K562 (cell line): ENCODE results near the gene UNC13A. TPM values are rescaled to one million over a fixed set of nuclear protein-coding genes. Genes with fewer than 3 reads are reported as not detected.

Experiments used
- ARID3A ChIP-seq: IDR thresholded peaks from 2 replicates; pipeline ENCODE4 v1.6.1; 2012; ENCODE audit warnings: low read depth, low read length, improper control_type of control experiment, borderline replicate concordance
- CHCHD3 ChIP-seq: fragments of 250-450 bp; sonication (Bioruptor Pico); IDR thresholded peaks from 2 replicates; pipeline ENCODE4 v2.1.2; 2022; ENCODE audit warnings: mild to moderate bottlenecking
- ELF1 ChIP-seq: fragments of 200-800 bp; sonication (Bioruptor generic); IDR thresholded peaks from 2 replicates; pipeline ENCODE4 v1.6.1; 2016; ENCODE audit warnings: missing genetic modification characterization, missing compliant biosample characterization
- ERF ChIP-seq: fragments of 450-650 bp; formaldehyde crosslinking; IDR thresholded peaks from 2 replicates; pipeline ENCODE4 v1.4.0; 2020; ENCODE audit warnings: mild to moderate bottlenecking, mixed read lengths
- ETV1 ChIP-seq: fragments of 450-650 bp; conservative IDR thresholded peaks from 2 replicates; pipeline ENCODE4 v1.6.1; 2016; ENCODE audit warnings: missing genetic modification characterization, control low read depth, low read depth, missing compliant biosample characterization
- FOXP4 ChIP-seq: sonication (generic); formaldehyde crosslinking; IDR thresholded peaks from 2 replicates; pipeline ENCODE4 v1.8.0; 2022; ENCODE audit warnings: mild to moderate bottlenecking, missing genetic modification reagents, borderline replicate concordance
- GABPB1 ChIP-seq: sonication (generic); formaldehyde crosslinking; IDR thresholded peaks from 2 replicates; pipeline ENCODE4 v1.8.0; 2022; ENCODE audit warnings: mild to moderate bottlenecking, missing genetic modification reagents
- HNRNPLL ChIP-seq: fragments of 200-400 bp; formaldehyde crosslinking; IDR thresholded peaks from 2 replicates; pipeline ENCODE4 v1.6.1; 2017; ENCODE audit warnings: low read length, low read depth, mild to moderate bottlenecking; ENCODE audit not compliant: poor library complexity, severe bottlenecking
- KDM5B ChIP-seq: fragments of 200-600 bp; sonication (generic); IDR thresholded peaks from 2 replicates; pipeline ENCODE4 v1.6.1; 2012; ENCODE audit warnings: low read depth, mild to moderate bottlenecking, moderate library complexity, low read length, control low read depth, inconsistent platforms; ENCODE audit not compliant: insufficient replicate concordance
- KLF1 ChIP-seq: fragments of 450-650 bp; IDR thresholded peaks from 2 replicates; pipeline ENCODE4 v1.6.1; 2016; ENCODE audit warnings: missing genetic modification characterization, missing compliant biosample characterization
- MBD2 ChIP-seq: sonication (generic); IDR thresholded peaks from 2 replicates; pipeline ENCODE4 v1.6.1; 2016; ENCODE audit warnings: low read depth, borderline replicate concordance
- NFIC ChIP-seq: fragments of 450-650 bp; IDR thresholded peaks from 2 replicates; pipeline ENCODE4 v1.6.1; 2017; ENCODE audit warnings: mild to moderate bottlenecking, inconsistent platforms
- POLR2B ChIP-seq: fragments of 450-650 bp; IDR thresholded peaks from 2 replicates; pipeline ENCODE4 v1.6.1; 2018; ENCODE audit warnings: low read depth; ENCODE audit not compliant: partially characterized antibody
- RBBP5 ChIP-seq: fragments of 200-600 bp; sonication (generic); IDR thresholded peaks from 2 replicates; pipeline ENCODE4 v1.6.1; 2012; ENCODE audit warnings: borderline replicate concordance, mild to moderate bottlenecking, low read length, control low read depth, inconsistent platforms; ENCODE audit not compliant: insufficient read depth, poor library complexity, severe bottlenecking
- SAP30 ChIP-seq: fragments of 200-600 bp; sonication (generic); IDR thresholded peaks from 2 replicates; pipeline ENCODE4 v1.6.1; 2012; ENCODE audit warnings: borderline replicate concordance, low read depth, mild to moderate bottlenecking, moderate library complexity, low read length, control low read depth, inconsistent platforms; ENCODE audit not compliant: insufficient read depth, poor library complexity, severe bottlenecking
- SP1 ChIP-seq: sonication (generic); formaldehyde crosslinking; IDR thresholded peaks from 2 replicates; pipeline ENCODE4 v1.8.1; 2022; ENCODE audit warnings: mild to moderate bottlenecking, missing genetic modification reagents
- ZBTB9 ChIP-seq: fragments of 450-650 bp; formaldehyde crosslinking; IDR thresholded peaks from 2 replicates; pipeline ENCODE4 v1.4.0; 2020; ENCODE audit warnings: mild to moderate bottlenecking, moderate library complexity
- ZFX ChIP-seq: sonication (generic); formaldehyde crosslinking; IDR thresholded peaks from 2 replicates; pipeline ENCODE4 v1.8.0; 2022; ENCODE audit warnings: mild to moderate bottlenecking, missing genetic modification reagents, moderate library complexity
- ZNF347 ChIP-seq: fragments of 450-650 bp; formaldehyde crosslinking; IDR thresholded peaks from 2 replicates; pipeline ENCODE4 v1.4.0; 2020; ENCODE audit warnings: low read depth, mild to moderate bottlenecking, moderate library complexity
- ZNF695 ChIP-seq: fragments of 450-650 bp; formaldehyde crosslinking; IDR thresholded peaks from 2 replicates; pipeline ENCODE4 v1.4.0; 2020; ENCODE audit warnings: mild to moderate bottlenecking, moderate library complexity
- ZNF699 ChIP-seq: fragments of 250-450 bp; sonication (Bioruptor Pico); IDR thresholded peaks from 2 replicates; pipeline ENCODE4 v1.8.0; 2021; ENCODE audit warnings: mild to moderate bottlenecking, moderate library complexity; ENCODE audit not compliant: insufficient replicate concordance
- polyA plus RNA-seq, 8 experiments: library from polyadenylated mRNA; depleted of rRNA in 4 of 8; stranded (reverse) in 5 of 8; unstranded in 3 of 8; fragments of >200 nt; fragmentation: Nextera tagmentation in 2 of 8; fragmentation: Illumina TruSeq in 1 of 8; extraction: Ambion mirVana in 2 of 8; extraction: Trizol in 1 of 8; gene quantifications; 2 replicates each; pipeline versions ENCODE4 v1.2.1 to v1.2.3, GENCODE V29; 2011 to 2014; ENCODE audit warnings: inconsistent platforms in 1 of 8, missing spikeins in 1 of 8
- total RNA-seq, 7 experiments: library from RNA; depleted of rRNA in 6 of 7; stranded (reverse); fragments of >200 nt in 6 of 7; fragmentation: Illumina TruSeq in 2 of 7; extraction: Trizol in 2 of 7; gene quantifications; 2 replicates each; pipeline versions ENCODE4 v1.2.1 to v1.2.3, GENCODE V29; 2011 to 2021; ENCODE audit warnings: low replicate concordance in 1 of 7

UNC13A gene
- total and polyA plus RNA-seq, 9 of the 15 experiments (the other 6 are each of a cell fraction or from before 2014, with no cell fraction given): 0.03 to 1.0 (median 0.25) TPM

- TF ChIP-seq ZBTB9: no peak
- no peak for TF ChIP-seq ZNF347 (CRISPR knock-in tag)
- peak; percentile 74 for TF ChIP-seq RBBP5
- no peak for TF ChIP-seq ZNF699
- TF ChIP-seq NFIC: peak; percentile 13; the same call in 1 of the 2 replicates
- peak; percentile 46 for TF ChIP-seq POLR2B
- peak; percentile 77 for TF ChIP-seq ETV1 (tag)
- peak; percentile 57; the same call in 1 of the 2 replicates for TF ChIP-seq ZFX (CRISPR knock-in tag)
- TF ChIP-seq MBD2: peak; percentile 30; the same call in 1 of the 2 replicates
- TF ChIP-seq SP1: peak; percentile 69
- TF ChIP-seq FOXP4 (CRISPR knock-in tag): peak; percentile 42; the same call in 1 of the 2 replicates
- TF ChIP-seq ARID3A: no peak
- TF ChIP-seq KDM5B: peak; percentile 82
- 0 out of 2 replicates have a peak, but pooled peaks have one; percentile 48 for TF ChIP-seq ERF
- peak; percentile 27 for TF ChIP-seq HNRNPLL
- TF ChIP-seq CHCHD3 (CRISPR knock-in tag): no peak
- TF ChIP-seq ZNF695: no peak
- peak; percentile 76 for TF ChIP-seq ELF1 (tag)
- no peak for TF ChIP-seq KLF1
- TF ChIP-seq GABPB1: peak; percentile 44; the same call in 1 of the 2 replicates
- peak; percentile 39 for TF ChIP-seq SAP30
These were observed 31.0 kb upstream of the UNC13A start, which contains the start of gene MAP1S (continued) for GRCh38 chr19:17718947-17719711.
